Measurements from ENCODE around the gene MTAP. TPM values are rescaled to one million over a fixed set of nuclear protein-coding genes. Genes with fewer than 3 reads are reported as not detected.

The MTAP gene
- total RNA-seq, 1 donor from 2014 or later, result 25.7 TPM

DNA sequence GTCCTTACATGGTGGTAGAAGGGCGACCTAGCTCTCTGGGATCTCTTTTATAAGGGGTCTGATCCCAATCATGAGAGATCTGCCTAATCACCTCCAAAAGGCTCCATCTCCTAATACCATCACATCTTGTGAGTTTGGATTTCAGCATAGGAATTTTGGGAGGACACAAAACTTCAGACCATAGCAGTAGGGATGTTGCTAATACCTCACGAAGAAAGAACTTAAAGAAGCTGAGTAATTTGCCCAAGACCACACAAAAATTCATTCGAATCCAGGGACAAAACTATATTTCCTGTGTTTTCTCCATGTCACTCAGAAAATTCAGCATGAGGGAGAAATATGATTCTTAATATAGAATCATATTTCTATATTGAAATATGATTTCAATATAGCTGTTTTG lies 32.7 kb downstream of the MTAP start:
- DNase-seq (no peak), ATAC-seq (no peak)
- intact Hi-C loops (cut with micrococcal nuclease), result no loop called here

- intact Hi-C loops (cut with micrococcal nuclease), result no loop called here
- ATAC-seq (no peak), DNase-seq (no peak)
These were observed 34.2 kb downstream of the MTAP start for GRCh38 chr9:21836437-21837161.

DNA sequence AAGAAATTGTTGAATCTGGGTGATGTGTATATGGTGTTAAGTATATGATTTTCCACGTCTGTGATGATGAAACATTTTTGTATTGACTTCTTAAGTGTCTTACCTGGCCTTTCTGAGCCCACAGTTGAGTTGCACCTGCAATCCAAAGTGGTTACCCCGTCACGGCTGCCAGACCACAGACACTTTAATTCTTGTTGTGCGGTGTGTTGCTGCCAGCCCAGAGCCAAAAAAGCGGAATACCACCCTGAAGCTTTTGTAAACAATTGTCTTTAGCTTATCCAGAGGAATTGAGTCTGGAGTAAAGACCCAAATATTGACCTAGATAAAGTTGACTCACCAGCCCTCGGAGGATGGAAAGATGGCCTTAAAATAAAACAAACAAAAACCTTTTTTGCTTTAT lies 35.1 kb downstream of the MTAP start:
- DNase-seq (no peak), ATAC-seq (no peak)
- intact Hi-C loops (cut with micrococcal nuclease), result no loop called here

DNA sequence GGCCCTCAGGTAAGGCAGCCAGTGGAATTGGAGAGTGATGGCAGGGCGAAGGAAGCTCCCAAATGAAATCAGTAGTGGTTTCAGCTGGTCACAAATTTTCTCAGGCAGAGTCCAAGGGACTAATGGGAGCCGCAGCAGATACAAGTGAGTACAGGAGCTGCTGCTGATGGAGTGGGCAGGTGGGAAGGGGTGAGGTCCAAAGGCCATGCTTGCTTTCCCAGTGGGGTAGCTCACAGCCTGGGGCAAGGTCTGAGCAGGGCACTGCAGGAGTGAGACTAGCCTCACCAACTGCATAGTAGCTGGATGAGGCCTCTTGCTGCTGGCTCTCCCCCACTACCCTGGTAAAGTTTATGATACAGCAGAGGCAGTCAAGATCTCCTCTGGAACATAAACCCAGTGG lies 38.2 kb downstream of the MTAP start:
- intact Hi-C loops (cut with micrococcal nuclease), result no loop called here

DNA sequence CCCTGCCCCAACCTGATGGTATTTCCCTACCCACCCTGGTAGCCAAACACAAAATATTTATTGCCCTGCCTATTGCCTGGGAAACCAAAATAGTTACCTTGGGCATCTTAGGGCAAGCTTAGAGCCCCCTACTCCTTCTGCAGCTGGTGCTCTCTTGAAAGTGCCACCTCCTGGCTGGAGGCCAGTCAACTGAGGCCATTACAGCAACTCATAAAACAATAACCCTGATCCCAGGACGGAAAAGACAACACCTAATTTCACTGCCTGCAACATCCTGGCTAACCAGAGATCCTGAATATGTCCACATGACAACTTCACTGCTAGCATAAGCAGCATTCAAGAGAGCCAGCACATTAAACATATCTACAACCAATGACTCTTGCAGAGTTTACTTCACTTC lies 38.7 kb downstream of the MTAP start:
- DNase-seq, result no peak
- intact Hi-C loops (cut with micrococcal nuclease), result no loop called here

More for the DNA sequence above, 38.2 kb downstream of the MTAP start:
- ATAC-seq, result no peak
- DNase-seq, result no peak

GRCh38 chr9:21848615-21849014 lies 46.2 kb downstream of the MTAP start:
- ATAC-seq (no peak), DNase-seq (no peak)
- intact Hi-C loops (cut with micrococcal nuclease), result no loop called here

More for the DNA sequence above, 38.7 kb downstream of the MTAP start:
- no peak for ATAC-seq

DNA sequence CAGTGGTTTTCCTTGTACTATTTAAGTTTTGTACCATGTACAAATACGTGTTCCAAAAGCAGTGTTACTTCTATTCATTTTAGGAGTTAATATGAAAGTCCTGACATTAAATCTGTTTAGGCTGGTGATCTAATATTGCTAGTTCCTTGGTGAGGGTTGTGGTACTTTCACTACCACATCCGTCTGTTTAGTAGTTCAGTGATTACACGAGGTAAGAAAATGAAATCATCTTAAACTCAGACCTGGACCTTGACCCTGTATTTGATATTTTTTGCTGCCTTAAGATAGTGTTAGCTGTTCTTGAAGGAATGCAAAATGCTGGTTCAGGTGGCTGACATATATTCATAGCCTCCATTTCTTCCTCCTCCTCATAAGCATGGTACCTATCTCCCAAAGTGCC lies 50.3 kb downstream of the MTAP start:
- no peak for ATAC-seq
- intact Hi-C loops (cut with micrococcal nuclease), result no loop called here
- DNase-seq, result no peak

DNA sequence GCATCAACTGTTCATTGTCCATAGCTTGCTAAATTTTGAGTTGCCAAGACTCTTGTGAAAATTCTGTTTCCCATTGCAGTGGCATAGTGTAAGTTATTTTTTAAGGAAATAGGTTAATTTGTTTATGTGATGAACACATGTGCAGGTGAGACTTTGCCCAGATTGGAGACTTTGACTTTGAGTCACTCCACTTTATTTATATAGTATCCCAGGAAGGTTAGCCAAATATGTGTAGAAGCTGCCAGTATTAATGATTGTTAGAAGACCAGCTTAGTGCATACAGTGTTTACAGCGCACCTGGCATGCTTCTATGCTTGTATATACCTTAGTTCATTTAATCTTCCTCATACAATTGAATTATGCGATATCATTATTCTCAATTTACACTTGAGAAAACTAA lies 51.0 kb downstream of the MTAP start:
- no peak for DNase-seq
- intact Hi-C loops (cut with micrococcal nuclease), result no loop called here
- no peak for ATAC-seq

DNA sequence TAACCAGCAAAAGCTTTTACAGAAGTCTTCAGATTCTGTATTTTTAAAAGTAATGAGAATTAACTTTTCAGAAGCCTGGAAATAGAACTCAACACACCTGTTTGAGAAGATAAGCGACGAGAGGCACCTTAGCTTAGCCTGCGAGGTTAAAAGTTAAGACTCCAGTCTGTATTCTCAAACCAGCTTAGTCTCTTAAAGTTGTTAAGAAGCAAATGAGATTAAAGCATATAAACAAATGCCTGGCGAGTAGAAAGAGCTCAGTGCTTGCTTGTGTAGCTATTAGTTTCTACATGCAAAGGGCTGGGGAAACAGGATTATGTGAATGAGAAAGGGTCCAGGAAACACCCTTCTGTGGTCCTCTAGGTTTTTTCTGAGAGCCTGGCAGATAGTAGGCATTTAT lies 51.7 kb downstream of the MTAP start:
- no peak for ATAC-seq
- intact Hi-C loops (cut with micrococcal nuclease), result no loop called here
- DNase-seq, result no peak

DNA sequence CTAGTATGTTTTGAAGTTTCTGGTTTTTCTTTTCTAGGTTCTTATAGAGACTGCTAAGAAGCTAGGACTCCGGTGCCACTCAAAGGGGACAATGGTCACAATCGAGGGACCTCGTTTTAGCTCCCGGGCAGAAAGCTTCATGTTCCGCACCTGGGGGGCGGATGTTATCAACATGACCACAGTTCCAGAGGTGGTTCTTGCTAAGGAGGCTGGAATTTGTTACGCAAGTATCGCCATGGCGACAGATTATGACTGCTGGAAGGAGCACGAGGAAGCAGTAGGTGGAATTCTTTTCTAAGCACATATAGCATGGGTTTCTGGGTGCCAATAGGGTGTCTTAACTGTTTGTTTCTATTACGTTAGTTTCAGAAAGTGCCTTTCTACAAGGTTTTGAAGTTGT lies 52.2 kb downstream of the MTAP start:
- intact Hi-C loops (cut with micrococcal nuclease), result no loop called here
- no peak for DNase-seq
- no peak for ATAC-seq

- intact Hi-C loops (cut with micrococcal nuclease), result no loop called here
- no peak for DNase-seq
- ATAC-seq, result no peak
These were observed 54.1 kb downstream of the MTAP start for GRCh38 chr9:21856301-21857094.

GRCh38 chr9:21862871-21863270 lies 60.4 kb downstream of the MTAP start:
- intact Hi-C loops (cut with micrococcal nuclease), result no loop called here
- DNase-seq, result no peak
- ATAC-seq, result no peak

GRCh38 chr9:21864505-21864904 lies 62.1 kb downstream of the MTAP start:
- intact Hi-C loops (cut with micrococcal nuclease), result no loop called here
- DNase-seq (no peak), ATAC-seq (no peak)

DNA sequence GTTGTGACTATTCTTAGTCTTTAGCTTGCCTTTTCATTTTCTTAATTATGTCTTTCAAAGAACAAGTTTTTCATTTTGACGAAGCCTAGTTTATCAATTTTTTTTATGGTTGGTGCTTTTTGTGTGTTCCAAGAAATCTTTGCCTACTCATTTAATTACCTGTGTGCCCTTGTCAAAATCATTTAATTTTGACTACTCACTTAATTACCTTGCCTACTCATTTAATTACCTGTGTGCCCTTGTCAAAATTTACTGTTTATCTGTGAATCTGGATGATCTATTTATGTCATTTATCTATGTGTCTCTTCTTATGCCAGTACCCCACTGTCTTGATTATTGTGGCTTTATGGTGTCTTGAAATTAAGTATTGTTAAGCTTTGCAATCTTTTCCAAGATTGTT lies 63.9 kb downstream of the MTAP start:
- intact Hi-C loops (cut with micrococcal nuclease), result no loop called here
- DNase-seq (no peak), ATAC-seq (no peak)

- DNase-seq (no peak), ATAC-seq (no peak)
- intact Hi-C loops (cut with micrococcal nuclease), result no loop called here
These were observed 69.0 kb downstream of the MTAP start for GRCh38 chr9:21871256-21871975.

- intact Hi-C loops (cut with micrococcal nuclease), result no loop called here
- ATAC-seq (no peak), DNase-seq (no peak)
These were observed 70.3 kb downstream of the MTAP start for GRCh38 chr9:21872696-21873095.

- no peak for ATAC-seq
- intact Hi-C loops (cut with micrococcal nuclease), result no loop called here
- DNase-seq, result no peak
These were observed 71.2 kb downstream of the MTAP start for GRCh38 chr9:21873540-21874221.

GRCh38 chr9:21875893-21876292 lies 73.5 kb downstream of the MTAP start:
- intact Hi-C loops (cut with micrococcal nuclease), result no loop called here
- no peak for DNase-seq
- ATAC-seq, result no peak

DNA sequence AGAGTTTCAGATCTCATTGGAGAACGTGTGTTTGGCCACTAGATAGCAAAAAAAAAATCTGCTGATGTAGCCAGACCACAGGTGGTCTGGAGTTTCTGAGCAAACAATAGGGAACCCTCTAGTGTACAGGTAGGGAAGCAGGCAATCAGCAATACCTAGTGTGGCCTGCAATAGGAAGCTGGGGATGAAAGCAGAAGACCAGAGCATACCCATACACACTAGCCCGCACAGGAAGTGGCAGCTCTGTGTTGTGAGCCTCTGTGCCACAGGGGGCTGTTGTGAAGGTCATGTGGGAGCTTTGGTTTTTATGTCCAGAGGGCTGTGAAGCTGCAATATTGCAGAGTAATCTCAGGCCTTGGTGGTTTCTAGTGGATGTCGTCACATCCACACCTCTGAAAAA lies 81.2 kb downstream of the MTAP start:
- intact Hi-C loops (cut with micrococcal nuclease), result no loop called here

GRCh38 chr9:21889673-21890072 lies 87.2 kb downstream of the MTAP start:
- intact Hi-C loops (cut with micrococcal nuclease), result no loop called here
- DNase-seq (no peak), ATAC-seq (no peak)

More for the DNA sequence above, 81.2 kb downstream of the MTAP start:
- no peak for ATAC-seq
- no peak for DNase-seq
